ENCODE measurements around the gene DYNC1H1. TPM values are rescaled to one million over a fixed set of nuclear protein-coding genes. Genes with fewer than 3 reads are reported as not detected.
"Not testable (repeated sequence)": the region's sequence is repeated elsewhere in the genome, so short reads cannot be mapped to it uniquely, and the experiment has no call there.

The DYNC1H1 gene
- total RNA-seq, 4 donors from 2014 or later, result 386 to 531 (median 472) TPM

DNA sequence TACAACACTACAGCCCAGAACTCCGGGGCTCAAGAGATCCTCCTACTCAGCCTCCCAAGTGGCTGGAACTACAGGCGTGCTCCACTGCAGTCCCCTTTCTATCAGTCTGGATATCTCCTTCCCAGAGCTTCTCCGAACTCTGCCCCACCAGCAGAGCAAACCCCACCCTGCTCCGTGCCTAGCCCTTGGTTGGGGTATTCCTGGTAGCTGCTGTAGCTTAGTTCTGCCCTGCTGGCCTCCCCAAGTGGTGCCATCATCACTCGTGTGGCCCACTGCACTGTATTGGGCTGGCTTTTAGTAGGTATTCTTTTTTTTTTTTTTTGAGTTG, 113.0 kb downstream of the DYNC1H1 start:
- Histone ChIP-seq H3K4me3 (no peak overlapping the region), H3K27ac (no peak overlapping the region), H3K9me3 (no peaks in the 10 kb centered on the region), H3K27me3 (no peaks in the 10 kb centered on the region), H3K4me1 (no peaks in the 10 kb centered on the region), H3K36me3 (peaks cover 0 to 49% (median 0%) of the 10 kb centered on the region in 3 donors)
- no peak for TF ChIP-seq POLR2A (IDR thresholded peaks at IDR 0.05)
- TF ChIP-seq, protein P1, sequence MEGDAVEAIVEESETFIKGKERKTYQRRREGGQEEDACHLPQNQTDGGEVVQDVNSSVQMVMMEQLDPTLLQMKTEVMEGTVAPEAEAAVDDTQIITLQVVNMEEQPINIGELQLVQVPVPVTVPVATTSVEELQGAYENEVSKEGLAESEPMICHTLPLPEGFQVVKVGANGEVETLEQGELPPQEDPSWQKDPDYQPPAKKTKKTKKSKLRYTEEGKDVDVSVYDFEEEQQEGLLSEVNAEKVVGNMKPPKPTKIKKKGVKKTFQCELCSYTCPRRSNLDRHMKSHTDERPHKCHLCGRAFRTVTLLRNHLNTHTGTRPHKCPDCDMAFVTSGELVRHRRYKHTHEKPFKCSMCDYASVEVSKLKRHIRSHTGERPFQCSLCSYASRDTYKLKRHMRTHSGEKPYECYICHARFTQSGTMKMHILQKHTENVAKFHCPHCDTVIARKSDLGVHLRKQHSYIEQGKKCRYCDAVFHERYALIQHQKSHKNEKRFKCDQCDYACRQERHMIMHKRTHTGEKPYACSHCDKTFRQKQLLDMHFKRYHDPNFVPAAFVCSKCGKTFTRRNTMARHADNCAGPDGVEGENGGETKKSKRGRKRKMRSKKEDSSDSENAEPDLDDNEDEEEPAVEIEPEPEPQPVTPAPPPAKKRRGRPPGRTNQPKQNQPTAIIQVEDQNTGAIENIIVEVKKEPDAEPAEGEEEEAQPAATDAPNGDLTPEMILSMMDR (IDR thresholded peaks at IDR 0.05), result no peak
- DNase-seq, result no peak

- not testable (repeated sequence) for DNase-seq, H3K27me3 ChIP-seq, H3K4me1 ChIP-seq, H3K4me3 ChIP-seq, H3K9me3 ChIP-seq, H3K27ac ChIP-seq
- peaks cover 0 to 60% (median 0%) of the 10 kb centered on the region in 3 donors for H3K36me3 ChIP-seq
Measured at GRCh38 chr14:102078361-102078791, 114.0 kb downstream of the DYNC1H1 start.

- H3K4me1 ChIP-seq, result peaks cover 0 to 10% (median 2%) of the 10 kb centered on the region in 4 donors
- peaks cover 0 to 66% (median 0%) of the 10 kb centered on the region in 3 donors for H3K36me3 ChIP-seq
- no peak overlapping the region for H3K4me3 ChIP-seq
- DNase-seq, result no peak
- no peaks in the 10 kb centered on the region for H3K27me3 ChIP-seq
- TF ChIP-seq POLR2A (IDR thresholded peaks at IDR 0.05), result no peak
- TF ChIP-seq, protein P1 (IDR thresholded peaks at IDR 0.05), result no peak
- H3K27ac ChIP-seq, result no peak overlapping the region
- H3K9me3 ChIP-seq, result no peaks in the 10 kb centered on the region
Measured at GRCh38 chr14:102078831-102079699, 114.7 kb downstream of the DYNC1H1 start.

GRCh38 chr14:102079700-102079979, 115.3 kb downstream of the DYNC1H1 start:
- no peak for TF ChIP-seq POLR2A (IDR thresholded peaks at IDR 0.05)
- TF ChIP-seq, protein P1 (IDR thresholded peaks at IDR 0.05), result no peak
- Histone ChIP-seq H3K4me1 (peaks cover 0 to 16% (median 4%) of the 10 kb centered on the region in 4 donors), H3K4me3 (no peak overlapping the region), H3K27ac (no peak overlapping the region), H3K36me3 (peaks cover 0 to 72% (median 0%) of the 10 kb centered on the region in 3 donors), H3K9me3 (no peaks in the 10 kb centered on the region), H3K27me3 (no peaks in the 10 kb centered on the region)
- no peak for DNase-seq

DNA sequence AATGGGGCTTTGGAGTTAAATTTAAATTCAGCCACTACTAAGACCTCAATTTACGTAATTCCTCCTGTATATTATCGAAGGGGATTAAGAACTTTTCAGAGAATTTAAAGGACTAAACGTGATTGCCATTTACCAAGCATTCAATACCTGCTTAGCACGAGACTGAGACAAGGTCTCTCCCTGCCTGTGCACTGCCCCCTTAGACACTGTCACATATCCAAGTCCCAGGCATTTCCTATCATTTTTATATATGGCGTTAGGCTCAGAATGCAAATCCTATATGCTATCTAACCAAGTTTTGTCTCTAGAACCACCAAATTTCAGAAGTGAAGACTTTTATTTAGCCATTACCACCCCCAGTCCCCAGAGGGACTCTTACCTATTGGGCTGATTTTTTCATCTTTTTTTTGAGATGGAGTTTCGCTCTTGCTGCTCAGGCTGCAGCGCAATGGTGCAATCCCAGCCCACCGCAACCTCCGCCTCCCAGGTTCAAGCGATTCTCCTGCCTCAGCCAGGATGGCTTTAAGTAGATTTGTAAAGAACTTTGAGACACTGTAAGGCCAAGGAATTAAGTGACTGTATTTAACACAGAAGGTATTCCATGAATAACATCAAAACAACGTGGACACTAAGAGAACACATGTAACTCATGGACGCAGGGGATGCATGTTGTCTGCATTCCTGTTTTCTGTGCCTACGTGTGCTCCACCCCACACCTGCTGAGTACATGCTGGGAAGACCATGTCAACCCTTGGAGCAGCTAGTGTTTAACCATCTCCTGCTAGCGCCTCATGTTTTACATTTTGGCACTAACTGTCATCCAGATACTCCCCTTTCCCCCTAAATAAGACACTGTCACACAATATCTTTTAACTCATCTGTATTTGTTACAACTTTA, 116.1 kb downstream of the DYNC1H1 start:
- H3K4me3 ChIP-seq, result no peak overlapping the region
- no peak overlapping the region for H3K27ac ChIP-seq
- TF ChIP-seq, protein P1 (IDR thresholded peaks at IDR 0.05), result no peak
- no peak for TF ChIP-seq POLR2A (IDR thresholded peaks at IDR 0.05)
- DNase-seq, result no peak
- H3K36me3 ChIP-seq, result peaks cover 0 to 80% (median 0%) of the 10 kb centered on the region in 3 donors
- peaks cover 0 to 24% (median 8%) of the 10 kb centered on the region in 4 donors for H3K4me1 ChIP-seq
- no peaks in the 10 kb centered on the region for H3K27me3 ChIP-seq
- no peaks in the 10 kb centered on the region for H3K9me3 ChIP-seq
